ENCODE measurements around the gene SKIC2.
"Not testable (repeated sequence)": the region's sequence is repeated elsewhere in the genome, so short reads cannot be mapped to it uniquely, and the experiment has no call there.

SKIC2 gene

GRCh38 chr6:32004864-32005537 lies 46.0 kb downstream of the SKIC2 start:
- DNase-seq (ENCODE audit: low spot score): not testable (repeated sequence)

GRCh38 chr6:32005538-32005880 lies 46.5 kb downstream of the SKIC2 start:
- DNase-seq (ENCODE audit: low spot score): not testable (repeated sequence)

GRCh38 chr6:32005991-32006529 lies 47.1 kb downstream of the SKIC2 start:
- not testable (repeated sequence) for DNase-seq (ENCODE audit: low spot score)

- DNase-seq (ENCODE audit: low spot score): not testable (repeated sequence)
These were observed 48.1 kb downstream of the SKIC2 start for GRCh38 chr6:32007086-32007485.

GRCh38 chr6:32008037-32008436 lies 49.1 kb downstream of the SKIC2 start:
- DNase-seq (ENCODE audit: low spot score): not testable (repeated sequence)

GRCh38 chr6:32008616-32009015 lies 49.6 kb downstream of the SKIC2 start:
- not testable (repeated sequence) for DNase-seq (ENCODE audit: low spot score)

- not testable (repeated sequence) for DNase-seq (ENCODE audit: low spot score)
These were observed 50.6 kb downstream of the SKIC2 start for GRCh38 chr6:32009537-32009936.

- not testable (repeated sequence) for DNase-seq (ENCODE audit: low spot score)
These were observed 52.0 kb downstream of the SKIC2 start for GRCh38 chr6:32010856-32011530.

GRCh38 chr6:32012941-32013617 lies 54.1 kb downstream of the SKIC2 start:
- DNase-seq (ENCODE audit: low spot score): peak; percentile 31

- DNase-seq (ENCODE audit: low spot score): not testable (repeated sequence)
These were observed 54.8 kb downstream of the SKIC2 start for GRCh38 chr6:32013738-32014137.

- not testable (repeated sequence) for DNase-seq (ENCODE audit: low spot score)
These were observed 55.6 kb downstream of the SKIC2 start, which contains the start of gene C4B for GRCh38 chr6:32014547-32014946. C4B (plus strand) TSS chr6:32014795; CDS start chr6:32014846, 51 bp downstream.
